Measurements from ENCODE around the gene SLC5A3.

SLC5A3 gene

GRCh38 chr21:34091607-34092006 is 18.2 kb downstream of the SLC5A3 start:
- no peak for DNase-seq (ENCODE audit: low read depth, low spot score)
- H3K4me3 ChIP-seq (ENCODE audit: low read length): no peak overlapping the region

GRCh38 chr21:34092262-34092921 is 19.0 kb downstream of the SLC5A3 start:
- DNase-seq (ENCODE audit: low read depth, low spot score): no peak
- H3K4me3 ChIP-seq (ENCODE audit: low read length): no peak overlapping the region

GRCh38 chr21:34093083-34093482 is 19.7 kb downstream of the SLC5A3 start:
- no peak for DNase-seq (ENCODE audit: low read depth, low spot score)
- no peak overlapping the region for H3K4me3 ChIP-seq (ENCODE audit: low read length)

GRCh38 chr21:34094949-34095348 is 21.6 kb downstream of the SLC5A3 start:
- no peak for DNase-seq (ENCODE audit: low read depth, low spot score)
- H3K4me3 ChIP-seq (ENCODE audit: low read length): no peak overlapping the region

GRCh38 chr21:34097442-34097841 is 24.1 kb downstream of the SLC5A3 start:
- no peak for DNase-seq (ENCODE audit: low read depth, low spot score)
- no peak overlapping the region for H3K4me3 ChIP-seq (ENCODE audit: low read length)

- H3K4me3 ChIP-seq (ENCODE audit: low read length): no peak overlapping the region
- no peak for DNase-seq (ENCODE audit: low read depth, low spot score)
These were observed 27.0 kb downstream of the SLC5A3 start for GRCh38 chr21:34100337-34100736.

- no peak overlapping the region for H3K4me3 ChIP-seq (ENCODE audit: low read length)
- no peak for DNase-seq (ENCODE audit: low read depth, low spot score)
These were observed 27.4 kb downstream of the SLC5A3 start for GRCh38 chr21:34100790-34101189.

GRCh38 chr21:34105947-34106541 is 32.7 kb downstream of the SLC5A3 start:
- H3K4me3 ChIP-seq (ENCODE audit: low read length): no peak overlapping the region
- no peak for DNase-seq (ENCODE audit: low read depth, low spot score)

- no peak for DNase-seq (ENCODE audit: low read depth, low spot score)
- H3K4me3 ChIP-seq (ENCODE audit: low read length): no peak overlapping the region
These were observed 34.2 kb downstream of the SLC5A3 start for GRCh38 chr21:34107606-34108005.

- no peak for DNase-seq (ENCODE audit: low read depth, low spot score)
- no peak overlapping the region for H3K4me3 ChIP-seq (ENCODE audit: low read length)
These were observed 35.7 kb downstream of the SLC5A3 start for GRCh38 chr21:34109075-34109474.

- H3K4me3 ChIP-seq (ENCODE audit: low read length): no peak overlapping the region
- DNase-seq (ENCODE audit: low read depth, low spot score): no peak
These were observed 37.3 kb downstream of the SLC5A3 start for GRCh38 chr21:34110594-34111202.

GRCh38 chr21:34112316-34113033 is 39.1 kb downstream of the SLC5A3 start:
- DNase-seq (ENCODE audit: low read depth, low spot score): no peak
- no peak overlapping the region for H3K4me3 ChIP-seq (ENCODE audit: low read length)

- no peak for DNase-seq (ENCODE audit: low read depth, low spot score)
- H3K4me3 ChIP-seq (ENCODE audit: low read length): no peak overlapping the region
These were observed 40.5 kb downstream of the SLC5A3 start for GRCh38 chr21:34113842-34114241.

GRCh38 chr21:34115160-34115559 is 41.8 kb downstream of the SLC5A3 start:
- DNase-seq (ENCODE audit: low read depth, low spot score): no peak
- no peak overlapping the region for H3K4me3 ChIP-seq (ENCODE audit: low read length)

- DNase-seq (ENCODE audit: low read depth, low spot score): no peak
- no peak overlapping the region for H3K4me3 ChIP-seq (ENCODE audit: low read length)
These were observed 43.2 kb downstream of the SLC5A3 start for GRCh38 chr21:34116569-34116968.

- DNase-seq (ENCODE audit: low read depth, low spot score): no peak
- no peak overlapping the region for H3K4me3 ChIP-seq (ENCODE audit: low read length)
These were observed 47.5 kb downstream of the SLC5A3 start for GRCh38 chr21:34120867-34121266.

GRCh38 chr21:34122047-34122446 is 48.7 kb downstream of the SLC5A3 start:
- no peak overlapping the region for H3K4me3 ChIP-seq (ENCODE audit: low read length)
- DNase-seq (ENCODE audit: low read depth, low spot score): no peak
